H1 (cell line): ENCODE results near the gene HES3. TPM values are rescaled to one million over a fixed set of nuclear protein-coding genes. Genes with fewer than 3 reads are reported as not detected.
"Not testable (repeated sequence)": the region's sequence is repeated elsewhere in the genome, so short reads cannot be mapped to it uniquely, and the experiment has no call there.

Source experiments
- CTCF ChIA-PET: fragments of 300-600 bp; sonication (Branson Sonifier 250); formaldehyde crosslinking; loops from one replicate; lab custom pipeline; 2021; ENCODE audit not compliant: partially characterized antibody; lab: Charles Lee
- POLR2A ChIA-PET: fragments of 300-600 bp; sonication (Branson Sonifier 250); formaldehyde crosslinking; loops from one replicate; lab custom pipeline; 2021; ENCODE audit warnings: inconsistent platforms; ENCODE audit not compliant: partially characterized antibody; lab: Charles Lee
- DNase-seq, 2 experiments: peaks; one replicate each; pipeline versions ENCODE4 v3.0.0 to v3.0.0-alpha.2; 2010 to 2022; ENCODE audit warnings: low spot score in 2 of 2, low read depth in 1 of 2, mixed read lengths in 1 of 2
- FAIRE-seq: peaks from 2 replicates; lab custom pipeline; 2011; peaks lifted over from hg19 to GRCh38; lab: Jason Lieb, UNC
- H2AFZ ChIP-seq: 2 replicates; pipeline ENCODE4 v1.8.1; 2012; ENCODE audit warnings: low read length, inconsistent platforms
- H2AK5ac ChIP-seq: 2 replicates; pipeline ENCODE4 v1.6.1; 2013; ENCODE audit warnings: low read depth, low read length
- H2BK120ac ChIP-seq: replicated peaks from 2 replicates; pipeline ENCODE3; 2013; ENCODE audit warnings: low read depth, low read length, inconsistent platforms
- H2BK12ac ChIP-seq: 2 replicates; pipeline ENCODE4 v1.6.1; 2013; ENCODE audit warnings: low read depth, low read length
- H2BK15ac ChIP-seq: 2 replicates; pipeline ENCODE4 v1.6.1; 2013; ENCODE audit warnings: low read length
- H2BK20ac ChIP-seq: 2 replicates; pipeline ENCODE4 v1.6.1; 2013; ENCODE audit warnings: low read length
- H2BK5ac ChIP-seq: 2 replicates; pipeline ENCODE4 v1.6.1; 2013; ENCODE audit warnings: low read depth, low read length
- H3K14ac ChIP-seq: 2 replicates; pipeline ENCODE4 v1.6.1; 2013; ENCODE audit warnings: inconsistent platforms; ENCODE audit not compliant: insufficient read length
- H3K18ac ChIP-seq: 2 replicates; pipeline ENCODE4 v1.6.1; 2013; ENCODE audit warnings: low read length; ENCODE audit errors: extremely low read depth
- H3K23ac ChIP-seq: 2 replicates; pipeline ENCODE4 v1.6.1; 2013; ENCODE audit warnings: inconsistent platforms; ENCODE audit not compliant: insufficient read length
- H3K23me2 ChIP-seq: 2 replicates; pipeline ENCODE4 v1.6.1; 2013; ENCODE audit warnings: low read depth, low read length
- H3K27ac ChIP-seq: 2 replicates; pipeline ENCODE4 v1.6.1; 2011; ENCODE audit warnings: low read depth, low read length, inconsistent platforms
- H3K27me3 ChIP-seq, 4 experiments: replicated peaks in 1 of 4; 1 replicate in 1 of 4; 2 replicates in 3 of 4; pipeline versions ENCODE4 v1.6.1 to v1.8.1; 2011 to 2013; ENCODE audit warnings: low read length in 3 of 4, mild to moderate bottlenecking in 3 of 4, inconsistent platforms in 2 of 4, mixed read lengths in 2 of 4, moderate library complexity in 1 of 4; ENCODE audit not compliant: control insufficient read depth in 3 of 4, insufficient read depth in 3 of 4; ENCODE audit errors: extremely low read depth in 1 of 4
- H3K36me3 ChIP-seq, 4 experiments: 2 replicates each; pipeline versions ENCODE4 v1.6.1 to v1.8.1; 2011 to 2013; ENCODE audit warnings: mild to moderate bottlenecking in 4 of 4, low read length in 3 of 4, moderate library complexity in 2 of 4, control low read depth in 1 of 4, inconsistent platforms in 1 of 4; ENCODE audit not compliant: insufficient read depth in 4 of 4, control insufficient read depth in 2 of 4
- H3K4ac ChIP-seq: replicated peaks from 2 replicates; pipeline ENCODE3; 2013; ENCODE audit warnings: low read length, low read depth, mixed read lengths, inconsistent platforms; ENCODE audit not compliant: insufficient read length
- H3K4me1 ChIP-seq, 4 experiments: replicated peaks in 1 of 4; 1 replicate in 1 of 4; 2 replicates in 3 of 4; pipeline versions ENCODE4 v1.6.1 to v1.8.1; 2011 to 2013; ENCODE audit warnings: low read length in 3 of 4, inconsistent platforms in 2 of 4, mixed read lengths in 1 of 4; ENCODE audit not compliant: insufficient read depth in 4 of 4, control insufficient read depth in 3 of 4
- H3K4me2 ChIP-seq, 2 experiments: 2 replicates each; pipeline versions ENCODE4 v1.6.1 to v1.8.1; 2011 to 2013; ENCODE audit warnings: low read depth in 2 of 2, low read length in 2 of 2, control low read depth in 1 of 2, inconsistent platforms in 1 of 2, mild to moderate bottlenecking in 1 of 2; ENCODE audit not compliant: insufficient read depth in 1 of 2
- H3K4me3 ChIP-seq, 4 experiments: fragments of 200-600, 300-600 bp in 1 of 4; sonication (generic), shearing (Covaris generic), sonication (Bioruptor Twin) in 1 of 4; 2 replicates each; pipeline versions ENCODE4 v1.5.1 to v1.8.1; 2011 to 2016; ENCODE audit warnings: low read length in 4 of 4, low read depth in 3 of 4, control low read depth in 2 of 4, inconsistent platforms in 2 of 4, mild to moderate bottlenecking in 2 of 4, mixed read lengths in 1 of 4, moderate library complexity in 1 of 4; ENCODE audit not compliant: insufficient read depth in 2 of 4; ENCODE audit errors: extremely low read depth in 1 of 4
- H3K56ac ChIP-seq: replicated peaks from 2 replicates; pipeline ENCODE3; 2013; ENCODE audit warnings: low read depth, mild to moderate bottlenecking, mixed read lengths, low read length, inconsistent platforms; ENCODE audit not compliant: insufficient read length
- H3K79me1 ChIP-seq: 2 replicates; pipeline ENCODE4 v1.6.1; 2013; ENCODE audit warnings: low read depth, low read length, control low read depth
- H3K79me2 ChIP-seq, 2 experiments: 2 replicates each; pipeline versions ENCODE4 v1.6.1 to v1.8.1; 2012 to 2013; ENCODE audit warnings: low read length in 2 of 2, mild to moderate bottlenecking in 2 of 2, inconsistent platforms in 1 of 2; ENCODE audit not compliant: insufficient read depth in 2 of 2, control insufficient read depth in 1 of 2
- H3K9ac ChIP-seq, 4 experiments: replicated peaks in 1 of 4; 1 replicate in 1 of 4; 2 replicates in 3 of 4; pipeline versions ENCODE4 v1.6.1 to v1.8.1; 2011 to 2013; ENCODE audit warnings: low read depth in 3 of 4, low read length in 3 of 4, control low read depth in 2 of 4, mild to moderate bottlenecking in 2 of 4, moderate library complexity in 2 of 4, inconsistent platforms in 1 of 4; ENCODE audit errors: extremely low read depth in 1 of 4
- H3K9me3 ChIP-seq, 2 experiments: 2 replicates each; pipeline versions ENCODE4 v1.6.1 to v1.8.1; 2012 to 2013; ENCODE audit warnings: mild to moderate bottlenecking in 2 of 2, moderate library complexity in 2 of 2, control low read depth in 1 of 2, inconsistent platforms in 1 of 2, low read depth in 1 of 2, low read length in 1 of 2, mixed read lengths in 1 of 2; ENCODE audit not compliant: insufficient read depth in 2 of 2
- H4K20me1 ChIP-seq, 2 experiments: replicated peaks in 1 of 2; 2 replicates each; pipeline versions ENCODE3 to v1.8.1; 2011 to 2013; ENCODE audit warnings: inconsistent platforms in 2 of 2, low read length in 2 of 2, mild to moderate bottlenecking in 1 of 2; ENCODE audit not compliant: insufficient read depth in 2 of 2, control insufficient read depth in 1 of 2
- H4K5ac ChIP-seq: 2 replicates; pipeline ENCODE4 v1.6.1; 2013; ENCODE audit warnings: low read length, low read depth, mixed read lengths, inconsistent platforms; ENCODE audit not compliant: insufficient read length
- H4K8ac ChIP-seq: 2 replicates; pipeline ENCODE4 v1.8.0; 2013; ENCODE audit warnings: mild to moderate bottlenecking, moderate library complexity, low read length, inconsistent platforms; ENCODE audit not compliant: insufficient read depth; ENCODE audit errors: extremely low read depth
- H4K91ac ChIP-seq: replicated peaks from 2 replicates; pipeline ENCODE3; 2013; ENCODE audit warnings: low read length, mixed read lengths, inconsistent platforms; ENCODE audit not compliant: insufficient read length
- CHD2 ChIP-seq: IDR thresholded peaks from 2 replicates; pipeline ENCODE4 v1.6.1; 2012; ENCODE audit warnings: low read length, improper control_type of control experiment
- GABPA ChIP-seq: IDR thresholded peaks from 2 replicates; pipeline ENCODE4 v1.6.1; 2011; ENCODE audit warnings: mild to moderate bottlenecking, low read length, moderate library complexity, borderline replicate concordance; ENCODE audit not compliant: insufficient read depth
- PHF8 ChIP-seq: fragments of 200-600 bp; sonication (generic); conservative IDR thresholded peaks from 2 replicates; pipeline ENCODE4 v1.7.1; 2012; ENCODE audit warnings: low read depth, mild to moderate bottlenecking, inconsistent platforms, low read length, moderate library complexity
- RBBP5 ChIP-seq: IDR thresholded peaks from 2 replicates; pipeline ENCODE4 v1.7.1; 2012; ENCODE audit warnings: low read depth, mild to moderate bottlenecking, inconsistent platforms, low read length, moderate library complexity, borderline replicate concordance
- RXRA ChIP-seq: IDR thresholded peaks from 2 replicates; pipeline ENCODE4 v1.6.1; 2011; ENCODE audit warnings: low read depth, mild to moderate bottlenecking, low read length, moderate library complexity; ENCODE audit not compliant: insufficient read depth
- TAF1 ChIP-seq: IDR thresholded peaks from 2 replicates; pipeline ENCODE4 v1.6.1; 2011; ENCODE audit warnings: mild to moderate bottlenecking, low read depth, low read length
- YY1 ChIP-seq: IDR thresholded peaks from 2 replicates; pipeline ENCODE4 v1.6.1; 2011; ENCODE audit warnings: low read depth, mild to moderate bottlenecking, low read length
- WGBS, 2 experiments: shearing (Covaris generic) in 1 of 2; methylation state at CpG; one replicate each; pipeline versions ENCODE4 v1.1.6 to v1.1.7; 2013 to 2015; ENCODE audit warnings: low lambda C conversion rate in 2 of 2, mixed read lengths in 2 of 2, inconsistent platforms in 1 of 2, low coverage in 1 of 2, missing lambda C conversion rate in 1 of 2; ENCODE audit not compliant: insufficient replicate concordance in 2 of 2, insufficient coverage in 1 of 2, insufficient read length in 1 of 2; ENCODE audit errors: extremely low coverage in 1 of 2, missing lambda C conversion rate in 1 of 2; 5-methylcytosine and 5-hydroxymethylcytosine counted together
- polyA plus RNA-seq, 7 experiments: library from polyadenylated mRNA; depleted of rRNA in 3 of 7; stranded (reverse) in 5 of 7; unstranded in 2 of 7; fragments of >200 nt in 5 of 7; fragments of 200-250 nt in 2 of 7; gene quantifications; 1 replicate in 5 of 7; 2 replicates in 1 of 7; 4 replicates in 1 of 7; pipeline versions ENCODE4 v1.2.1 to v1.2.3, GENCODE V29; 2011 to 2013; ENCODE audit warnings: missing spikeins in 2 of 7, mixed read lengths in 2 of 7
- total RNA-seq: library from RNA; stranded (reverse); fragmentation: NEBNext Ultra II Directional; extraction: Animal tissue kit (Norgen Biotek cat#: 25700); gene quantifications from 2 replicates; pipeline ENCODE4 v1.2.1, GENCODE V29; 2021

The HES3 gene
- total and polyA plus RNA-seq, 2 of the 8 experiments (the other 6 are each of a cell fraction or from before 2014, with no cell fraction given), result 38.8 to 54.3 TPM

DNA sequence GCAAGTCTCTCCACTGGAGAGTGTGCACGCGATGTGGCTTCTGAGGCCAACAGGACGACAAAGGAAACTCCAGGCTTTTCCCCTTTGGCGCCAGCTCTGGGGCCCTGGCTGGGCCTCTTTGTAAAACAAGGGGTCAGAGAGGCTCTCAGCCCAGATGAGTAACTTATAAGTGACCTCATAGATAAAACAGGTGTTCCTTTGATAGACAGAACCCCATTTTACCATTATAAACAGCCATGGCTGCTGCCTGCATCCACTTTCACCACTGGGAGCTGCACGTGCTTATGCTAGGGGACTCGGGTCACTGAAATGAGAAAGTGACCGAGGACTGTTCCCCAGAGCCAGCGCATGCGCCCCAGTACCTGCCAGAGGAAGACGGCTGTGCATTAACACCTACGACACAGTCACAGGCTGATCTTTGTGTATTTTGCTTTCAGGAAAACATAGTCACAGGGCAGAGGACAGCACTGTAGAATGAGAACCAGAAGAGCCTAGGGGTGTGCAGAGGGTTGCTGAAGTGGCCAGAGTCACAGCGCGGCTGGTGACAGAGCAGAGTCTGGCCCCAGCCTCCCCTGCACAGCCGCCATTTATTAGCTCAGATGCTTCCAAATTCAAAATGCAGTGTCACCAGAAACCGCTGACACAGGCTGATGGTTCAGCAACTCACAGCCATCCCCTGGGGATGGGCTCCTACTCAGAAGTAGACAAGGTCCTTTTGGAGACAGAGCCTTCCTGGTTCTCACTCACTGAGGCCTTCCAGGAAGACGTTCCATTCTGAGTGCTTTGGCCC, 25.4 kb upstream of the HES3 start (continued):
- TF ChIP-seq TAF1 (no peak), GABPA (no peak), RBBP5 (no peak), RXRA (no peak), PHF8 (no peak), CHD2 (no peak), YY1 (no peak)

DNA sequence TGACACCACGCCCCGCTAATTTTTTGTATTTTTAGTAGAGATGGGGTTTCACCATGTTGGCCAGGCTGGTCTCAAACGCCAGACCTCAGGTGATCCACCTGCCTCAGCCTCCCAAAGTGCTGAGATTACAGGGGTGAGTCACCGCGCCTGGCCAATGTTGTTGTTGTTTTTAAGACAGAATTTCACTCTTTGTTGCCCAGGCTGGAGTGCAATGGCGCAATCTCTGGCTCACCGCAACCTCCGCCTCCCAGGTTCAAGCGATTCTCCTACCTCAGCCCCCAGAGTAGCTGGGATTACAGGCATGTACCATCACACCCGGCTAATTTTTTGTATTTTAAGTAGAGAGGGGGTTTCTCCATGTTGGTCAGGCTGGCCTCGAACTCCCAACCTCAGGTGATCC, 24.3 kb upstream of the HES3 start:
- H3K27me3 ChIP-seq, H3K27ac ChIP-seq, H3K9me3 ChIP-seq, H3K4ac ChIP-seq, H4K20me1 ChIP-seq, H3K4me2 ChIP-seq, H3K23ac ChIP-seq, H3K4me1 ChIP-seq, H3K4me3 ChIP-seq, H4K8ac ChIP-seq, H3K79me1 ChIP-seq, H2BK12ac ChIP-seq, DNase-seq, H2AFZ ChIP-seq, H3K79me2 ChIP-seq, H4K91ac ChIP-seq, H3K18ac ChIP-seq, H2BK120ac ChIP-seq, H3K23me2 ChIP-seq, H3K56ac ChIP-seq, FAIRE-seq, H2BK20ac ChIP-seq, H2BK5ac ChIP-seq, H3K9ac ChIP-seq, H3K14ac ChIP-seq, H2BK15ac ChIP-seq, H4K5ac ChIP-seq, H2AK5ac ChIP-seq: not testable (repeated sequence)
- ChIA-PET POLR2A (interaction anchor here (2.0 to 5.1 kb wide), 3 partner anchors 8 to 15 kb away, joined by 5 to 28 read pairs (median 14); partner anchors contain the start of gene RNF207), CTCF (interaction anchor here (1.3 to 10.4 kb wide), 6 partner anchors 9 to 203 kb away, joined by 4 to 74 read pairs (median 7); partner anchors contain the start of gene RNF207)
- WGBS, 2 experiments, result 90% methylated on average over 11 of the region's 11 CpGs; no CpG with 5 or more reads in 1 of the 2 experiments
- H3K36me3 ChIP-seq, result peaks cover 9 to 31% (median 13%) of the 10 kb centered on the region in 4 experiments; a peak in 7 of 8 replicates
